ENCODE data around the gene ATG2B. TPM values are rescaled to one million over a fixed set of nuclear protein-coding genes. Genes with fewer than 3 reads are reported as not detected.

Gene ATG2B
- total and polyA plus RNA-seq, 10 of the 15 experiments (the other 5 are each of a cell fraction or from before 2014, with no cell fraction given) = 0.84 to 15.4 (median 9.9) TPM

DNA sequence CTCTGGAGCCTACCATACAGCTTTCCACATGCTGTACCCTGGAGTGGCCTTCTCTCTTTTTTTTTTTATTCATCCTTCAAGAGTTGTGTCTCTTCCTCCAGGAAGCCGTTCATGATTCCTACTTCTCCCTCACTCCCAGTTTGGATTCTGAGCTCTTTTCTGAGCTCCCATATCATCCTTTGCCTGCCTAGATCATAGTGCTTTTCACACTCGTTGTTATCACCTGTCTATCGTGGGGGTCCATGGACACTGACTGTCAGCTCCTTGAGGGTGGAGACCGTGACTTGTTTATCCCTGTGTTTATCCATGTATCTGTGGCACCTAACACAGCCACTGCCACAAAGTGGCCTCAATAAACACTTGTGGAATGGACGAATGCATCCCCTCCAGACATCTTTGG, 35.8 kb upstream of the ATG2B start:
- ATAC-seq (no peak), DNase-seq (ENCODE audit: low read depth, low spot score) (no peak), FAIRE-seq (no peak)
- H3K36me3 ChIP-seq (ENCODE audit: control insufficient read depth in 2 of 2, insufficient read depth in 2 of 2, low read length in 1 of 2) = no peaks in the 10 kb centered on the region
- intact Hi-C loops (cut with micrococcal nuclease; ENCODE audit: unreplicated experiment) (no loop called here), in situ Hi-C loops (cut with MboI) (no loop called here)
- H3K9me3 ChIP-seq (replicated peaks; ENCODE audit: control insufficient read depth, insufficient read depth, low read length) = no peaks in the 10 kb centered on the region
- BruUV-seq (replicated peaks) = no TSS peak
- H3K9ac ChIP-seq (ENCODE audit: control insufficient read depth, insufficient read depth, low read length) = no peak overlapping the region
- ChIA-PET RAD21 (ENCODE audit: unreplicated experiment) (no interaction called here), POLR2A (interaction anchor here (0.6 kb wide), 1 partner anchor 17 kb away, joined by 3 read pairs; no protein-coding TSS in a partner anchor), SMC1A (ENCODE audit: uncharacterized antibody, unreplicated experiment) (no interaction called here), CTCF (no interaction called here)
- no peak overlapping the region for H3K27ac ChIP-seq (ENCODE audit: control insufficient read depth, insufficient read depth)
- no peak overlapping the region for H2AFZ ChIP-seq (ENCODE audit: control insufficient read depth, low read depth, low read length)
- no peaks in the 10 kb centered on the region; a peak in 1 of 4 replicates for H3K27me3 ChIP-seq (replicated peaks in 1 of 2; ENCODE audit: control insufficient read depth in 2 of 2, insufficient read depth in 2 of 2, low read length in 1 of 2)
- H3K4me2 ChIP-seq (ENCODE audit: control insufficient read depth, insufficient read depth) = no peak overlapping the region
- no peaks in the 10 kb centered on the region for H3K79me2 ChIP-seq (ENCODE audit: control insufficient read depth, insufficient read depth, low read length)
- H3K4me1 ChIP-seq (ENCODE audit: control insufficient read depth, insufficient read depth, low read length) = no peaks in the 10 kb centered on the region
- 46% methylated on average over 5 of the region's 5 CpGs for WGBS (ENCODE audit: insufficient coverage, insufficient replicate concordance, low lambda C conversion rate, missing lambda C conversion rate)
- H4K20me1 ChIP-seq (ENCODE audit: control insufficient read depth, insufficient read depth) = no peaks in the 10 kb centered on the region
- no peak overlapping the region for H3K4me3 ChIP-seq
- TF ChIP-seq, protein P1, sequence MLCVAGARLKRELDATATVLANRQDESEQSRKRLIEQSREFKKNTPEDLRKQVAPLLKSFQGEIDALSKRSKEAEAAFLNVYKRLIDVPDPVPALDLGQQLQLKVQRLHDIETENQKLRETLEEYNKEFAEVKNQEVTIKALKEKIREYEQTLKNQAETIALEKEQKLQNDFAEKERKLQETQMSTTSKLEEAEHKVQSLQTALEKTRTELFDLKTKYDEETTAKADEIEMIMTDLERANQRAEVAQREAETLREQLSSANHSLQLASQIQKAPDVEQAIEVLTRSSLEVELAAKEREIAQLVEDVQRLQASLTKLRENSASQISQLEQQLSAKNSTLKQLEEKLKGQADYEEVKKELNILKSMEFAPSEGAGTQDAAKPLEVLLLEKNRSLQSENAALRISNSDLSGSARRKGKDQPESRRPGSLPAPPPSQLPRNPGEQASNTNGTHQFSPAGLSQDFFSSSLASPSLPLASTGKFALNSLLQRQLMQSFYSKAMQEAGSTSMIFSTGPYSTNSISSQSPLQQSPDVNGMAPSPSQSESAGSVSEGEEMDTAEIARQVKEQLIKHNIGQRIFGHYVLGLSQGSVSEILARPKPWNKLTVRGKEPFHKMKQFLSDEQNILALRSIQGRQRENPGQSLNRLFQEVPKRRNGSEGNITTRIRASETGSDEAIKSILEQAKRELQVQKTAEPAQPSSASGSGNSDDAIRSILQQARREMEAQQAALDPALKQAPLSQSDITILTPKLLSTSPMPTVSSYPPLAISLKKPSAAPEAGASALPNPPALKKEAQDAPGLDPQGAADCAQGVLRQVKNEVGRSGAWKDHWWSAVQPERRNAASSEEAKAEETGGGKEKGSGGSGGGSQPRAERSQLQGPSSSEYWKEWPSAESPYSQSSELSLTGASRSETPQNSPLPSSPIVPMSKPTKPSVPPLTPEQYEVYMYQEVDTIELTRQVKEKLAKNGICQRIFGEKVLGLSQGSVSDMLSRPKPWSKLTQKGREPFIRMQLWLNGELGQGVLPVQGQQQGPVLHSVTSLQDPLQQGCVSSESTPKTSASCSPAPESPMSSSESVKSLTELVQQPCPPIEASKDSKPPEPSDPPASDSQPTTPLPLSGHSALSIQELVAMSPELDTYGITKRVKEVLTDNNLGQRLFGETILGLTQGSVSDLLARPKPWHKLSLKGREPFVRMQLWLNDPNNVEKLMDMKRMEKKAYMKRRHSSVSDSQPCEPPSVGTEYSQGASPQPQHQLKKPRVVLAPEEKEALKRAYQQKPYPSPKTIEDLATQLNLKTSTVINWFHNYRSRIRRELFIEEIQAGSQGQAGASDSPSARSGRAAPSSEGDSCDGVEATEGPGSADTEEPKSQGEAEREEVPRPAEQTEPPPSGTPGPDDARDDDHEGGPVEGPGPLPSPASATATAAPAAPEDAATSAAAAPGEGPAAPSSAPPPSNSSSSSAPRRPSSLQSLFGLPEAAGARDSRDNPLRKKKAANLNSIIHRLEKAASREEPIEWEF (IDR thresholded peaks at IDR 0.05; ENCODE audit: insufficient replicate concordance, low read depth, low read length) = no peak
- TF ChIP-seq, protein P2, sequence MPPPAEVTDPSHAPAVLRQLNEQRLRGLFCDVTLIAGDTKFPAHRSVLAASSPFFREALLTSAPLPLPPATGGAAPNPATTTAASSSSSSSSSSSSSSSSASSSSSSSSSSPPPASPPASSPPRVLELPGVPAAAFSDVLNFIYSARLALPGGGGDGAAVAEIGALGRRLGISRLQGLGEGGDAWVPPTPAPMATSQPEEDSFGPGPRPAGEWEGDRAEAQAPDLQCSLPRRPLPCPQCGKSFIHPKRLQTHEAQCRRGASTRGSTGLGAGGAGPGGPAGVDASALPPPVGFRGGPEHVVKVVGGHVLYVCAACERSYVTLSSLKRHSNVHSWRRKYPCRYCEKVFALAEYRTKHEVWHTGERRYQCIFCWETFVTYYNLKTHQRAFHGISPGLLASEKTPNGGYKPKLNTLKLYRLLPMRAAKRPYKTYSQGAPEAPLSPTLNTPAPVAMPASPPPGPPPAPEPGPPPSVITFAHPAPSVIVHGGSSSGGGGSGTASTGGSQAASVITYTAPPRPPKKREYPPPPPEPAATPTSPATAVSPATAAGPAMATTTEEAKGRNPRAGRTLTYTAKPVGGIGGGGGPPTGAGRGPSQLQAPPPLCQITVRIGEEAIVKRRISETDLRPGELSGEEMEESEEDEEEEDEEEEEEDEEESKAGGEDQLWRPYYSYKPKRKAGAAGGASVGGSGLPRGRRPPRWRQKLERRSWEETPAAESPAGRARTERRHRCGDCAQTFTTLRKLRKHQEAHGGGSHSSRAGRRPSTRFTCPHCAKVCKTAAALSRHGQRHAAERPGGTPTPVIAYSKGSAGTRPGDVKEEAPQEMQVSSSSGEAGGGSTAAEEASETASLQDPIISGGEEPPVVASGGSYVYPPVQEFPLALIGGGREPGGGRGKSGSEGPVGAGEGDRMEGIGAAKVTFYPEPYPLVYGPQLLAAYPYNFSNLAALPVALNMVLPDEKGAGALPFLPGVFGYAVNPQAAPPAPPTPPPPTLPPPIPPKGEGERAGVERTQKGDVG (CRISPR knock-in tag; IDR thresholded peaks at IDR 0.05) = no peak
- TF ChIP-seq LARP7 (IDR thresholded peaks at IDR 0.05) (no peak), CEBPZ (IDR thresholded peaks at IDR 0.05; ENCODE audit: low read depth, low read length) (no peak), SREBF1 (IDR thresholded peaks at IDR 0.05; ENCODE audit: low read length) (no peak), NFYA (IDR thresholded peaks at IDR 0.05; ENCODE audit: borderline replicate concordance, low read depth, low read length) (no peak), YY1 (IDR thresholded peaks at IDR 0.05; ENCODE audit: low read depth, low read length) (no peak), KAT2A (conservative IDR thresholded peaks at IDR 0.05; ENCODE audit: control insufficient read depth, low read depth, low read length) (no peak), NR2C1 (IDR thresholded peaks at IDR 0.05) (no peak), HDAC6 (IDR thresholded peaks at IDR 0.05; ENCODE audit: unreplicated experiment) (no peak), HDAC2 (IDR thresholded peaks at IDR 0.05) (no peak), ASH2L (IDR thresholded peaks at IDR 0.05; ENCODE audit: borderline replicate concordance, low read depth) (no peak), SMAD5 (IDR thresholded peaks at IDR 0.05; ENCODE audit: low read depth) (no peak), ESRRA (IDR thresholded peaks at IDR 0.05; ENCODE audit: low read length) (no peak)
